Liver (tissue), 9 donors: ENCODE data around the gene RAB22A. TPM values are rescaled to one million over a fixed set of nuclear protein-coding genes. Genes with fewer than 3 reads are reported as not detected.
A peak's percentile ranks its signal among the peaks of the same experiment; 100 is the strongest.

ENCODE experiments used
- DNase-seq: peaks from one replicate; pipeline ENCODE4 v3.0.0-alpha.2; 2017; ENCODE audit warnings: low spot score
- H3K27ac ChIP-seq, 2 donors: one replicate each; pipeline ENCODE4 v1.7.0; 2013; ENCODE audit warnings: inconsistent platforms in 2 of 2, low read length in 2 of 2, control low read depth in 1 of 2, low read depth in 1 of 2, mild to moderate bottlenecking in 1 of 2
- H3K27me3 ChIP-seq, 4 donors: one replicate each; pipeline versions ENCODE4 v1.6.1 to v1.7.0; 2013; ENCODE audit warnings: low read length in 3 of 4, inconsistent platforms in 1 of 4, mild to moderate bottlenecking in 1 of 4, moderate library complexity in 1 of 4; ENCODE audit not compliant: control insufficient read depth in 4 of 4, insufficient read depth in 4 of 4
- H3K36me3 ChIP-seq, 4 donors: one replicate each; pipeline versions ENCODE4 v1.6.1 to v1.7.0; 2013; ENCODE audit warnings: low read length in 3 of 4, mild to moderate bottlenecking in 3 of 4, low read depth in 1 of 4, moderate library complexity in 1 of 4; ENCODE audit not compliant: control insufficient read depth in 4 of 4, insufficient read depth in 3 of 4
- H3K4me1 ChIP-seq, 4 donors: one replicate each; pipeline versions ENCODE4 v1.6.1 to v1.7.0; 2013; ENCODE audit warnings: low read length in 3 of 4, mild to moderate bottlenecking in 3 of 4, moderate library complexity in 1 of 4; ENCODE audit not compliant: control insufficient read depth in 4 of 4, insufficient read depth in 4 of 4
- H3K4me3 ChIP-seq, 3 donors: one replicate each; pipeline versions ENCODE4 v1.6.1 to v1.7.0; 2013; ENCODE audit warnings: low read length in 3 of 3, control low read depth in 1 of 3, low read depth in 1 of 3, mild to moderate bottlenecking in 1 of 3
- H3K9ac ChIP-seq, 2 donors: one replicate each; pipeline ENCODE4 v1.7.0; 2013; ENCODE audit warnings: low read length in 2 of 2, mild to moderate bottlenecking in 2 of 2, moderate library complexity in 2 of 2, control low read depth in 1 of 2, low read depth in 1 of 2
- H3K9me3 ChIP-seq, 4 donors: one replicate each; pipeline versions ENCODE4 v1.6.1 to v1.7.0; 2013; ENCODE audit warnings: low read length in 3 of 4; ENCODE audit not compliant: control insufficient read depth in 4 of 4
- FOXA1 ChIP-seq: IDR thresholded peaks from 2 replicates; pipeline ENCODE4 v1.6.1; 2016; ENCODE audit warnings: antibody characterized with exemption
- GABPA ChIP-seq, 2 donors: IDR thresholded peaks in 1 of 2; conservative IDR thresholded peaks in 1 of 2; 2 replicates each; pipeline ENCODE4 v1.6.1; 2016; ENCODE audit warnings: antibody characterized with exemption in 2 of 2, mild to moderate bottlenecking in 1 of 2, moderate library complexity in 1 of 2
- HNF4A ChIP-seq, 2 donors: conservative IDR thresholded peaks; 2 replicates each; pipeline ENCODE4 v1.6.1; 2016; ENCODE audit warnings: antibody characterized with exemption in 2 of 2, mild to moderate bottlenecking in 2 of 2
- JUND ChIP-seq, 2 donors: IDR thresholded peaks; 2 replicates each; pipeline ENCODE4 v1.6.1; 2016; ENCODE audit warnings: antibody characterized with exemption in 2 of 2
- NR2F2 ChIP-seq: IDR thresholded peaks from 2 replicates; pipeline ENCODE4 v1.6.1; 2016; ENCODE audit warnings: antibody characterized with exemption
- RAD21 ChIP-seq, 2 donors: IDR thresholded peaks; 2 replicates each; pipeline ENCODE4 v1.6.1; 2016; ENCODE audit warnings: antibody characterized with exemption in 2 of 2, mild to moderate bottlenecking in 2 of 2
- RXRA ChIP-seq, 2 donors: IDR thresholded peaks; 2 replicates each; pipeline ENCODE4 v1.6.1; 2017 to 2018; ENCODE audit warnings: antibody characterized with exemption in 2 of 2, mild to moderate bottlenecking in 1 of 2
- SP1 ChIP-seq: IDR thresholded peaks from 2 replicates; pipeline ENCODE4 v1.6.1; 2018; ENCODE audit warnings: antibody characterized with exemption, mild to moderate bottlenecking
- TAF1 ChIP-seq: conservative IDR thresholded peaks from 2 replicates; pipeline ENCODE4 v1.6.1; 2016; ENCODE audit warnings: antibody characterized with exemption, mild to moderate bottlenecking
- YY1 ChIP-seq: IDR thresholded peaks from 2 replicates; pipeline ENCODE4 v1.6.1; 2016; ENCODE audit warnings: antibody characterized with exemption, mild to moderate bottlenecking
- WGBS: extraction: QIAGEN DNeasy Blood & Tissue Kit; methylation state at CpG from one replicate; pipeline ENCODE4 v1.1.7; 2013; 5-methylcytosine and 5-hydroxymethylcytosine counted together
- polyA plus RNA-seq, 2 donors: library from polyadenylated mRNA; stranded (reverse) in 1 of 2; unstranded in 1 of 2; fragments of 200-250 nt in 1 of 2; fragments of >200 nt in 1 of 2; fragmentation: Nextera tagmentation in 1 of 2; extraction: Ambion mirVana in 1 of 2; gene quantifications; one replicate each; pipeline versions ENCODE4 v1.2.1 to v1.2.3, GENCODE V29; 2013 to 2015
- total RNA-seq, 2 donors: library from RNA; depleted of rRNA; stranded (reverse); fragments of >200 nt; gene quantifications; one replicate each; pipeline ENCODE4 v1.2.3, GENCODE V29; 2014
- TF ChIP-seq, protein P1 (sequence below): IDR thresholded peaks from 2 replicates; pipeline ENCODE4 v1.6.1; 2016; ENCODE audit warnings: antibody characterized with exemption, mild to moderate bottlenecking
- TF ChIP-seq, protein P2 (sequence below): IDR thresholded peaks from 2 replicates; pipeline ENCODE4 v1.6.1; 2016; ENCODE audit warnings: antibody characterized with exemption
- TF ChIP-seq, protein P3 (sequence below): IDR thresholded peaks from 2 replicates; pipeline ENCODE4 v1.6.1; 2016; ENCODE audit warnings: antibody characterized with exemption
- TF ChIP-seq, protein P4 (sequence below): IDR thresholded peaks from 2 replicates; pipeline ENCODE4 v1.6.1; 2016; ENCODE audit warnings: antibody characterized with exemption
- TF ChIP-seq, protein P5 (sequence below): fragments of 150-350 bp; IDR thresholded peaks from 2 replicates; pipeline ENCODE4 v1.5.1; 2017; ENCODE audit warnings: improper control_type of control experiment, low read depth, low read length; ENCODE audit not compliant: missing input control
- donor health status: healthy.
- donor health status: healthy.
- donor health status: healthy.
- donor health status: healthy.
- donor health status: healthy.

RAB22A gene
- total and polyA plus RNA-seq, 4 donors, result 3.0 to 8.1 (median 5.8) TPM

DNA sequence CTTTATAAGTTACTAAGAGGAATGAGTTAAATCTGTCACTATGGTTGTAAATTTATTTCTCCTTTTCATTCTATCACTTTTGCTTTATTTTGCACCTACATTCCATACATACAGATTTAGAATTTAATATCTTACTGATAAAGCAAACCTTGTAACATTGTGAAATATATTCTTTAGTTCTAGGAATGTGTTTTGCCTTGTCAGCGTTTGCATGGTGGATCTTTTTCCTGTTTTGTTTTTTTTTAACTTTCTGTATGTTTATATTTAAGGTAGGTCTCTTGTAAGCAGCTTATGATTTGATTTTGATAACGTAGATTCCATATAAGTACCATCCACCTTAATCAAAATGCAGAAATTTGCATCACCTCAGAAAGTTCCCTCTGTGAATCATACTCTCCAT lies 16.4 kb downstream of the RAB22A start:
- H3K4me3 ChIP-seq, result no peak overlapping the region
- H3K9me3 ChIP-seq, result no peaks in the 10 kb centered on the region
- no peaks in the 10 kb centered on the region for H3K36me3 ChIP-seq
- no peak overlapping the region for H3K9ac ChIP-seq
- no peak for DNase-seq
- TF ChIP-seq HNF4A (conservative IDR thresholded peaks at IDR 0.05) (no peak), GABPA (IDR thresholded peaks at IDR 0.05 in 1 of 2, conservative IDR thresholded peaks at IDR 0.05 in 1 of 2) (no peak), FOXA1 (no peak), YY1 (no peak), NR2F2 (no peak), SP1 (no peak), RAD21 (IDR thresholded peaks at IDR 0.05) (no peak), JUND (IDR thresholded peaks at IDR 0.05) (no peak), TAF1 (no peak)
- TF ChIP-seq, protein P1, sequence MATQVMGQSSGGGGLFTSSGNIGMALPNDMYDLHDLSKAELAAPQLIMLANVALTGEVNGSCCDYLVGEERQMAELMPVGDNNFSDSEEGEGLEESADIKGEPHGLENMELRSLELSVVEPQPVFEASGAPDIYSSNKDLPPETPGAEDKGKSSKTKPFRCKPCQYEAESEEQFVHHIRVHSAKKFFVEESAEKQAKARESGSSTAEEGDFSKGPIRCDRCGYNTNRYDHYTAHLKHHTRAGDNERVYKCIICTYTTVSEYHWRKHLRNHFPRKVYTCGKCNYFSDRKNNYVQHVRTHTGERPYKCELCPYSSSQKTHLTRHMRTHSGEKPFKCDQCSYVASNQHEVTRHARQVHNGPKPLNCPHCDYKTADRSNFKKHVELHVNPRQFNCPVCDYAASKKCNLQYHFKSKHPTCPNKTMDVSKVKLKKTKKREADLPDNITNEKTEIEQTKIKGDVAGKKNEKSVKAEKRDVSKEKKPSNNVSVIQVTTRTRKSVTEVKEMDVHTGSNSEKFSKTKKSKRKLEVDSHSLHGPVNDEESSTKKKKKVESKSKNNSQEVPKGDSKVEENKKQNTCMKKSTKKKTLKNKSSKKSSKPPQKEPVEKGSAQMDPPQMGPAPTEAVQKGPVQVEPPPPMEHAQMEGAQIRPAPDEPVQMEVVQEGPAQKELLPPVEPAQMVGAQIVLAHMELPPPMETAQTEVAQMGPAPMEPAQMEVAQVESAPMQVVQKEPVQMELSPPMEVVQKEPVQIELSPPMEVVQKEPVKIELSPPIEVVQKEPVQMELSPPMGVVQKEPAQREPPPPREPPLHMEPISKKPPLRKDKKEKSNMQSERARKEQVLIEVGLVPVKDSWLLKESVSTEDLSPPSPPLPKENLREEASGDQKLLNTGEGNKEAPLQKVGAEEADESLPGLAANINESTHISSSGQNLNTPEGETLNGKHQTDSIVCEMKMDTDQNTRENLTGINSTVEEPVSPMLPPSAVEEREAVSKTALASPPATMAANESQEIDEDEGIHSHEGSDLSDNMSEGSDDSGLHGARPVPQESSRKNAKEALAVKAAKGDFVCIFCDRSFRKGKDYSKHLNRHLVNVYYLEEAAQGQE, result no peak
- TF ChIP-seq, protein P2, sequence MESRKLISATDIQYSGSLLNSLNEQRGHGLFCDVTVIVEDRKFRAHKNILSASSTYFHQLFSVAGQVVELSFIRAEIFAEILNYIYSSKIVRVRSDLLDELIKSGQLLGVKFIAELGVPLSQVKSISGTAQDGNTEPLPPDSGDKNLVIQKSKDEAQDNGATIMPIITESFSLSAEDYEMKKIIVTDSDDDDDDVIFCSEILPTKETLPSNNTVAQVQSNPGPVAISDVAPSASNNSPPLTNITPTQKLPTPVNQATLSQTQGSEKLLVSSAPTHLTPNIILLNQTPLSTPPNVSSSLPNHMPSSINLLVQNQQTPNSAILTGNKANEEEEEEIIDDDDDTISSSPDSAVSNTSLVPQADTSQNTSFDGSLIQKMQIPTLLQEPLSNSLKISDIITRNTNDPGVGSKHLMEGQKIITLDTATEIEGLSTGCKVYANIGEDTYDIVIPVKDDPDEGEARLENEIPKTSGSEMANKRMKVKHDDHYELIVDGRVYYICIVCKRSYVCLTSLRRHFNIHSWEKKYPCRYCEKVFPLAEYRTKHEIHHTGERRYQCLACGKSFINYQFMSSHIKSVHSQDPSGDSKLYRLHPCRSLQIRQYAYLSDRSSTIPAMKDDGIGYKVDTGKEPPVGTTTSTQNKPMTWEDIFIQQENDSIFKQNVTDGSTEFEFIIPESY, result no peak
- TF ChIP-seq, protein P3, sequence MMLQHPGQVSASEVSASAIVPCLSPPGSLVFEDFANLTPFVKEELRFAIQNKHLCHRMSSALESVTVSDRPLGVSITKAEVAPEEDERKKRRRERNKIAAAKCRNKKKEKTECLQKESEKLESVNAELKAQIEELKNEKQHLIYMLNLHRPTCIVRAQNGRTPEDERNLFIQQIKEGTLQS, result no peak
- TF ChIP-seq, protein P4, sequence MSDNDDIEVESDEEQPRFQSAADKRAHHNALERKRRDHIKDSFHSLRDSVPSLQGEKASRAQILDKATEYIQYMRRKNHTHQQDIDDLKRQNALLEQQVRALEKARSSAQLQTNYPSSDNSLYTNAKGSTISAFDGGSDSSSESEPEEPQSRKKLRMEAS, result no peak
- no peak overlapping the region for H3K27ac ChIP-seq
- H3K4me1 ChIP-seq, result peaks cover 0 to 4% (median 1%) of the 10 kb centered on the region in 4 donors
- WGBS, result 92% methylated on average over 2 of the region's 2 CpGs
- H3K27me3 ChIP-seq, result no peaks in the 10 kb centered on the region

DNA sequence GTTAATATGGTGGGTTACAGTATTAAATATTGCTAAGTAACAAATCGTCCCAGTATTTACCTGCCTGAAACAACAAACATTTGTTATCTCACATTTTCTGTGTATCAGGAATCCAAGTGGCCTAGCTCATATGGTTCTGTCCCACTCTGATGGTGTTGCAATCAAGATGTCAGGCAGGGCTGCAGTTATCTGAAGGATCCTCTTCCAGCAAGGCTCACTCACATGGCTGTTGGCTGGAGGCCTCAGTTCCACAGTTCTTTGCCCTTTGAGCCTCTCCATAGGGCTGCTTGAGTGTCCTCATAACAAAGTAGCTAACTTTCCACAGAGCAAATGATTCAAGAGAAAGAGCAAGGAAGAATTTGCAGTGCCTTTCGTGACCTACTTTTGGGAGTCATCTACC lies 17.7 kb downstream of the RAB22A start:
- TF ChIP-seq NR2F2 (peak; percentile 22), YY1 (peak; percentile 41), HNF4A (conservative IDR thresholded peaks at IDR 0.05) (peak in 1 of 2 donors; percentile 38), RXRA (IDR thresholded peaks at IDR 0.05) (peak in 1 of 2 donors; percentile 24), TAF1 (no peak), JUND (IDR thresholded peaks at IDR 0.05) (no peak)
- TF ChIP-seq, protein P5, sequence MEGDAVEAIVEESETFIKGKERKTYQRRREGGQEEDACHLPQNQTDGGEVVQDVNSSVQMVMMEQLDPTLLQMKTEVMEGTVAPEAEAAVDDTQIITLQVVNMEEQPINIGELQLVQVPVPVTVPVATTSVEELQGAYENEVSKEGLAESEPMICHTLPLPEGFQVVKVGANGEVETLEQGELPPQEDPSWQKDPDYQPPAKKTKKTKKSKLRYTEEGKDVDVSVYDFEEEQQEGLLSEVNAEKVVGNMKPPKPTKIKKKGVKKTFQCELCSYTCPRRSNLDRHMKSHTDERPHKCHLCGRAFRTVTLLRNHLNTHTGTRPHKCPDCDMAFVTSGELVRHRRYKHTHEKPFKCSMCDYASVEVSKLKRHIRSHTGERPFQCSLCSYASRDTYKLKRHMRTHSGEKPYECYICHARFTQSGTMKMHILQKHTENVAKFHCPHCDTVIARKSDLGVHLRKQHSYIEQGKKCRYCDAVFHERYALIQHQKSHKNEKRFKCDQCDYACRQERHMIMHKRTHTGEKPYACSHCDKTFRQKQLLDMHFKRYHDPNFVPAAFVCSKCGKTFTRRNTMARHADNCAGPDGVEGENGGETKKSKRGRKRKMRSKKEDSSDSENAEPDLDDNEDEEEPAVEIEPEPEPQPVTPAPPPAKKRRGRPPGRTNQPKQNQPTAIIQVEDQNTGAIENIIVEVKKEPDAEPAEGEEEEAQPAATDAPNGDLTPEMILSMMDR, result no peak
- TF ChIP-seq, protein P3, result no peak
- Histone ChIP-seq H3K27ac (no peak overlapping the region), H3K4me1 (peaks cover 0 to 4% (median 1%) of the 10 kb centered on the region in 4 donors), H3K27me3 (no peaks in the 10 kb centered on the region), H3K4me3 (no peak overlapping the region), H3K9ac (no peak overlapping the region), H3K9me3 (no peaks in the 10 kb centered on the region), H3K36me3 (no peaks in the 10 kb centered on the region)
- no peak for DNase-seq
- 62% methylated on average over 2 of the region's 2 CpGs for WGBS
